GM18873 (cell line): ENCODE data around the gene TAF4.
"Not testable (repeated sequence)": the region's sequence is repeated elsewhere in the genome, so short reads cannot be mapped to it uniquely, and the experiment has no call there.

Experiments
- ATAC-seq: cut with Tn5 transposase; IDR thresholded peaks from one replicate; pipeline ENCODE4 v1.9.1; 2021; ENCODE audit warnings: mild to moderate bottlenecking, moderate library complexity, moderate number of reproducible peaks; ENCODE audit not compliant: unreplicated experiment, low FRiP score

The TAF4 gene

GRCh38 chr20:62079166-62079565 is 13.5 kb upstream of the TAF4 start:
- no peak for ATAC-seq

- no peak for ATAC-seq
Observed at GRCh38 chr20:62073323-62073722, 7.6 kb upstream of the TAF4 start.

GRCh38 chr20:62071669-62072430 is 6.2 kb upstream of the TAF4 start:
- not testable (repeated sequence) for ATAC-seq

- no peak for ATAC-seq
Observed at GRCh38 chr20:62069741-62070216, 4.1 kb upstream of the TAF4 start.

DNA sequence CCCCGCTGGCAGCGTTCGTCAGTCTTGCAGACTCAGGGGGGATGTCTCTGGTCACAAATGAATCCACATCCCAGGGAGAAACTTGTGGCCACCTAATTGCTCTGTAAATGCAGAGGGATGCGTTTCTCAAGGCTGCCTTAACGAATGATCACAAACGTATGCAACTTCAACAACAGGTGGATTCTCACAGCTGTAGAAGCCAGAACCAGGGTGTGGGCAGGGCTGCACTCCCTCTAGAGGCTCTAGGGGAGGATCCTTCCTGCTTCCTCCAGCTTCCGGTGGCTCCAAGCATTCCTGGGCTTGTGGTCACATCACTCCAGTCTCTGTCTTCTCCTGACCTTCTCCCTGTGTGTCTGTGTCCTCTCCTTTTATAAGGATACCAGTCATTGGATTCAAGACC is 3.3 kb upstream of the TAF4 start:
- ATAC-seq: no peak

- no peak for ATAC-seq
Observed at GRCh38 chr20:62067547-62068260, 2.0 kb upstream of the TAF4 start.

- no peak for ATAC-seq
Observed at GRCh38 chr20:62066983-62067433, 1.3 kb upstream of the TAF4 start.

DNA sequence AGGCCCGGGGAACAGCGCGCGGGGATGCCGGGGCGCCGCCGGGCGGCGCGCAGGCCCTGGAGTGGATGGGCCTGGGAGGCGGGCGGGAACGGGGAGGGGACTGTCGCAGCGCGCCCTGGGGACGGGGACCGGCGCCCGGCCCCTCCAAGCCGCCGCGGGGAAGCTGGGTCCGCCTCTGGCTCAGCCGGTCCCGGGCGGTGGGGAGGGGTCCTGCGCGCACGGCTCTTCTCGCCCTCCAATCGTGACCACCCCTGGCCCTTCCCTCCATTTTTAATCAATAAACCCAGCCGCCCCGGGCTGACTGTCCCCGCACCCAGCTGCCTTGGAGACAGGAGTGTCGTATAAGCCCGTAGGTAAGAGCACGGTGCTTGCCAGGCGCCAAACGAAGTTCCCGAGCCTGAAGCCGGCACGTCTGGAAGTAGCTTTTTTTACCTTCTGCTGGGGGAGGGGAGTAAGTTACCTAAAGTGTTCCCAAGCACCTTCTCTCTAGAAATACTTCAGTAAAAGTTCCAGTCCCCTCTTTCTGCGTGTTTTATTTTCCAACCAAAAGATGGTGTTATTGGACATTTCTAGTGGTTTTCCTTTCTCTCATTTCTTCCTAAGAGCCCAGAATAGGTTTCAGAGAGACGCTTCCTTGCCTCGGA is 780 bp upstream of the TAF4 start:
- peak; percentile 21 for ATAC-seq

DNA sequence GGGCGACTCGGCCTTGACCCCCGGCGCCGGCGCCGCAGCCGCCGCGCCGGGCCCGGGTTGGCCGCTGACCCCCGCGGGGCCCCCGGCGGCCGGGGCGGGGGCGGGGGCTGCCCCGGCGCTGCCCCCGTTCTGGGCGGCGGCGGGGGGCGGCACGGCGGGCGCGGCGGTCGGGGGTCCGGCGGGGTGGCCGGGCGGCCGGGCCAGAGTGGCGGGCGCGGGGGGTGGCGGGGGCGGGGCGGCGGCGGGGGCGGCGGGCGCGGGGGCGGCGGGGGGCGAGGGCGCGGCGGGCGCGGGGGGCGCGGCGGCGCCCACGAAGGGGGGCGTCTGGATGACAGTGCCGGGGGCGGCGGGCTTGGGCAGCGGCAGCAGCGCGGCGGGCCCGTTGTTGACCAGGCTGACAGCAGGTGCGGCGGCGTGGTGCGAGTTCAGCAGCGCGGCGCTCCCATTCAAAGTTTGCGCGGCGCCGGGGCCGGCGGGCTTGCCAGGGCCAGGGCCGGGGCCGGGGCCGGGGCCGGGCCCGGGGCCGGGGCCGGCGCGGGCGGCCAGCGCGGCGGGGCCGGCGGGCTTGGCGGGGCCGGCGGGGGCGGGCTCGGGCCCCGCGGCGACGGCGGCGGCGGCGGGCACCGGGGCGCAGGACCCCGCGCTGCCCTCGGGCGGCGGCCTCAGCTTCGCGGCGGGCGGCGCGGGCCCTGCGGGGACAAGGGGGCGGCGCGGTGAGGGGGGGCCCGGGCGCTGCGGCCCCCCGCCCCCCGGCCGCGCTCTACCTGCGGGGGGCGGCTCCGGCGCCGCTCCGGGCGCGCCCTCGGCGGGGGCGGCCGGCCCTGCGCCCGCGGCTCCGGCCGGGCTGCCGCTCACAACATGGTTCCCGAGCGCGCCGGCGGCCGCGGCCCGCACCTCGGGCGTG is 659 bp downstream of the TAF4 start:
- ATAC-seq: peak; percentile 7

- ATAC-seq: no peak
Observed at GRCh38 chr20:62063981-62064769, 1.5 kb downstream of the TAF4 start.

DNA sequence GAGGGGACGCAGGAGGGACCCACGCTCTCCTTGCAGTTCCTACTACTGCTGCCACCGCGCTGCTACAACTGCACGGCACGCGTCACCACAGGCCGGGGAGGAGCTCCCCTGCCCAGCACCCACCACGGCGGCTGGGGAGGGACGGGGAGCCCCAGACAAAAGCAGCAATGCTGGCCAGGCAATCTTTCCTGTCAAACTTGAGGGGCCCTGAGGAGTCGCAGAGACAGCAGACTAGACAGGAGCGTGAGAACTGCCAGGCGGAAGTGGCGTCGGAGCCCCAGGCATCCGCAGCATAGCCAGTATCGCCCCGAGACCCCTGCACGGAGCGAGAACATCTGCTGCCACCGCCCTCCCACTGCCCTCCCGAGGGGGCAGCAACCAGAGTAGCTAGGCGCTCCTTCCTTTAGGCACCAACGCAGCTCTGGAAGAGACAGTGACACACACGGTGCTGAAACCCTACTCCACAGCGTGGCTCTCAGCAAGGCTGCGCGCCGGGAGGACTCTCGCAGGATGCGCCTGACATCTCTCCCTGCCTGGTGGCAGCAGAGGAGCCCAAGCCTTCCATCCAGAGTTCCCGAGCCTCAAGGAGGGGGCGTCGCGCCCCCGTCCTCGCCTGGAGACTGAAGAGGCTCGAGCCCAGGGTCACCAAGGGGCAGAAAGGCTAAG is 2.2 kb downstream of the TAF4 start:
- no peak for ATAC-seq

DNA sequence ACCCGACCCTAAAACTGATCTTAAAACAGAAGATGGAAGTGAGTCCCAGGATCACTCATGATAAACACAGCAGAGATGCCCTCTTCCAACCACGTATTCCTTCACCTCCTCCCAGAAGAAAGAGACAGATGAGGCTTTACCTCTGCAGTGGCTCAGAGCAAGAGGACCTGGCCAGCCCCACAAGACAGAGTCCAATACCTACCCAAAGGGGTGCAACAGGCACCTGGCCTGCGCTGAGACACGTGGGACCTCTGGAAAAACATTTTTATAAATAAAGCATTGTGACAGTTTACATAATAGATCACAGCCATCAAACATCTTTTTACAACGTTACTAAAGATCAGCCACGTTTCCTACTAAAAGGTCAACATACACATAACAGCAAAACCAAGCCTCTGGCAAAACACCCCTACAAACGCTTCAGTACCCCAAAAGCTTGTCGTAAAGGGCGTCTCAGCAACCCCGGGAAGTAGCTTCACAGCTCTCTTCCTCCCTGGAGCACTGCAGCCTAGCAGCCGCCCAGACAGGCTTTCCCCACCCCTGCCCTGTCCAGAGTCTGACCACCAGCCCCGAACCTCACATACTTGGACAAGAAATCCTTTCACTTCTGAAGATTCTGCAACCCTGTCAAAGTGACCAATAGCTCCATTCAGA is 2.9 kb downstream of the TAF4 start:
- no peak for ATAC-seq

DNA sequence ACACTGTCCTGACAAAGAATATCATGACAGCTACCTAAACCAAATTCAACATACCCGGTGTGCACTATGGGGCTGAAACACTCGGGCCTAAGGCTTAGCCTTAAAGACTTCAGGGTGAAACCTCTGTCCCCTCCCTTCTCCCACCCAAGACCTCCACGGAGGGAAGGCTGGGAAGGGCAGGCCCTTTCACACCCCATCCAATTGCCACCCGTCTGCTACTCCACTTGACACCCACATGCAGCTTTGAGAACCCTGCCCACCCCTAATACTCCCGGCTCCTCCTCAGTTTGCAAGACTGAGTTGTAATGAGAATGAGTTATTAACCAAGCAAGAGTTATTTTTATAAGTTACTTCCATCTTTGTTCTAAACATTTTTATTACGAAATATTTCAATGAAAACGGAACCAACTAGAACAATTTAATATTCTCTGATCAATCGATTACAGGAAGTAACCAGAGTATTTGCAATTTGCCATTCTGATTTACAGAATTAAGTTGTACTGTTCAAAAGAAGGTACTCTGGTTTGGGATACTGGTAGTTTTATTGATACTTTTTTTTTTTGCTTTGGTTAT is 3.7 kb downstream of the TAF4 start:
- no peak for ATAC-seq

DNA sequence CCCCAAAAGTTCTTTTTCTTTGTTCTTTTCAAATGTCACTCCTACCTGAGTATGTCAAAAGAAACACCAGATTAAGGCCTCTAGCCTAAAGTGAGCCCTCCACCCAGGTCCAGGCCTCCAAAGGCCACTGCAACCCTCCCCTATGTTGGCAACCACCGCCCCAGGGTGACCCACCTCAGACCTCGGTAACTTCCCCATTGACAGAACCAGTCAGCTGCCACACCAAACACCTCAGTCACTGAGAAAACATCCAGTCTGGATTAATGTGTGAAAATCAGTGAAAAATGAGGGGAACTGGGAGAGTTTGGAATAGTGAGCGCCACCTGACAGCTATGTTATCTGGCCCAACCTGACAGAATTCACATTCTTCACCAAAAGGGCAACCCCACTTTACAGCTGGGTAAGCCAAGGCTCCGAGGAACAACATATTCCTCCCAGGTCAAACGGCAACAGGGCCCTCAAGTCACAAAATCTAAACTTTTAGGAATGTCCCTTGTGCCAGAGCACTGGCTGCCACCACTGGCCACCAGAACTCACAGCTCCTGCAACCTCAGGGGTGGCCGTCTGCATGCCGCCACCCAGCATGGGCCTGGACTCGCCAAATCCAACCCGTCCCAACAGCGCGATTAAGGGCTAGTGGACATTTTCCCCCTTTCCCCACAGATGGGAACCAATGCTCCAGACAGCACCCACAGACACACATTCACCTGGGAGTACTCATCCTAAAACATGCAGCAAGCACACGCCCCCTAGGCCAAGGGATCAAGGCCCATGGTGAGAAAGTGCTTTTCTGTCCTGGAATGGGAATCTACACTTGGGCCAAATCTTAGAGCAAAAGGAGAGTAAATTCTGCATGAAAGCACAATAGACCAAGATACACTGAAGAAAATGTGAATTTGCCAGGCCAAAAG is 4.8 kb downstream of the TAF4 start:
- ATAC-seq: no peak

DNA sequence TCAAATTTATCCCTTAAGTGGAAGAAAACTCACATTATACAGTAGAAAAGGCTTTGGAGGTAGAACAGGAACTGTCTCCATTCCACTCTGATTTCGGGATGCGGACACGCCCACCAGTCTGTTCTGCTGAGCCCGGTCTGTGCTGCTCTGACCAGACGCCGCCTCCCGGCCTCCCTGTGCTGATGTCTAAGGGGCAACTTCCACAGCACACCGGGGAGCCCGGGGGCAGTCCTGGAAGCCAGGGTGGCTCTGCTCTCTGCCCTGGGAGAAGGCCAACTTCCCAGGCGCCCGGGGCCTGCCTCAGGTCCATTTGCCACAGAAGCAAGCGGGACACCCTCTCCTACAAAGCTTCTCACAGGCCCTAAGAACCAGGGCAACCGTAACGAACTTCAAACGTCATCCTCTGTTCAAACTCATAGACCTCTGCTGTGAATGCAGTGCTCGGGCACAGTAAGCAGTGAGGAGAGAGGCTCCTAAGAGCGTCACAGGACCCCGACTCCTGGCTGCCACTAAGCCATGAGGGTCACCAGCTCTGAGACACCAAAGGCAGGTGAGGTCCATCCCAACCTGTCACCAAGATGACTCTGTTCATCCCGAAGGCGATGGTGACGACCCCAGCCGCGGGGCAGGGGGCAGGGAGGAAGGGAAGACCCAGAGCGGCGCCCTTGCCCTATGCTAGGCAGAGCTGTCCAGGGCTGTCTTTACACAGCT is 5.6 kb downstream of the TAF4 start:
- ATAC-seq: no peak

DNA sequence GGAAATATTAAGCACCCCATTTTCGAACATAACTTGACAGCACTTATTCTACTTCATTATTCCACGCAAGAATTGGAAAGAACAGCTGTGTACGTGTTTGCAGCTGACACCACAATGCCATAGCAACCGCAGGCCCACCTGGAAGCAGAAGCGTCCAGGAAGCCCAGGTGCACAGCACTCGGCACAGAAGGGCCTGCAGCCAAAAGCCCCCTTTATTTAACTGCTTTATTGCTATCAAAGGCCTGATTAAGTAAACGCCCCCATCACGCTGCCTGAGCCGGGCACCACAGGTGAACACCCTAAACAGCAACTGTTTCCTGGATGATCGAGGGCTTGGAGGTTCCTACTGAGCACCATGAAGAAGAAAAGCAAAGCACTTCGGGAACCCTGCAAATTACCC is 6.3 kb downstream of the TAF4 start:
- no peak for ATAC-seq

- ATAC-seq: no peak
Observed at GRCh38 chr20:62058941-62059340, 6.7 kb downstream of the TAF4 start.
